K562 (cell line): ENCODE results near the gene PLGRKT. TPM values are rescaled to one million over a fixed set of nuclear protein-coding genes. Genes with fewer than 3 reads are reported as not detected.

Experiments used
- ARNT ChIP-seq, 2 experiments: fragments of 450-650 bp; IDR thresholded peaks; 2 replicates each; pipeline ENCODE4 v1.6.1; 2016; ENCODE audit warnings: mild to moderate bottlenecking in 1 of 2
- ELF4 ChIP-seq: fragments of 450-650 bp; formaldehyde crosslinking; IDR thresholded peaks from 2 replicates; pipeline ENCODE4 v1.4.0; 2022; ENCODE audit warnings: missing genetic modification characterization
- GABPB1 ChIP-seq: sonication (generic); formaldehyde crosslinking; IDR thresholded peaks from 2 replicates; pipeline ENCODE4 v1.8.0; 2022; ENCODE audit warnings: mild to moderate bottlenecking, missing genetic modification reagents
- MXI1 ChIP-seq: IDR thresholded peaks from 2 replicates; pipeline ENCODE4 v1.6.1; 2011; ENCODE audit warnings: low read depth, mild to moderate bottlenecking, improper control_type of control experiment, low read length
- MYC ChIP-seq, 2 experiments: fragments of 250-450 bp in 1 of 2; sonication (Bioruptor Pico) in 1 of 2; IDR thresholded peaks; 2 replicates each; pipeline versions ENCODE4 v1.5.1 to v1.6.1; 2012 to 2021; ENCODE audit warnings: low read depth in 2 of 2, borderline replicate concordance in 1 of 2, improper control_type of control experiment in 1 of 2, low read length in 1 of 2, mild to moderate bottlenecking in 1 of 2, moderate library complexity in 1 of 2
- NR2C1 ChIP-seq, 2 experiments: fragments of 450-650 bp; IDR thresholded peaks; 2 replicates each; pipeline ENCODE4 v1.6.1; 2017; ENCODE audit warnings: mild to moderate bottlenecking in 2 of 2, antibody characterized with exemption in 1 of 2, inconsistent platforms in 1 of 2, missing compliant biosample characterization in 1 of 2, missing genetic modification characterization in 1 of 2
- OTX1 ChIP-seq: fragments of 450-650 bp; formaldehyde crosslinking; IDR thresholded peaks from 2 replicates; pipeline ENCODE4 v1.4.0; 2022; ENCODE audit warnings: mild to moderate bottlenecking
- SRF ChIP-seq, 2 experiments: fragments of 250-450, 450-650 bp in 1 of 2; sonication (Bioruptor Pico) in 1 of 2; sonication (generic) in 1 of 2; formaldehyde crosslinking; IDR thresholded peaks; 2 replicates each; pipeline versions ENCODE4 v1.5.0 to v1.5.1; 2020 to 2022; ENCODE audit warnings: mild to moderate bottlenecking in 1 of 2, missing genetic modification reagents in 1 of 2
- U2AF1 ChIP-seq: fragments of 200-400 bp; formaldehyde crosslinking; optimal IDR thresholded peaks from 2 replicates; pipeline ENCODE3; 2017; ENCODE audit warnings: mild to moderate bottlenecking, low read depth, low read length, moderate library complexity
- XRCC3 ChIP-seq: fragments of 450-650 bp; IDR thresholded peaks from 2 replicates; pipeline ENCODE4 v1.6.1; 2017; ENCODE audit warnings: mild to moderate bottlenecking, moderate library complexity
- ZFP30 ChIP-seq: fragments of 250-450 bp; sonication (Bioruptor Pico); IDR thresholded peaks from 2 replicates; pipeline ENCODE4 v1.8.0; 2022; ENCODE audit warnings: moderate library complexity, mild to moderate bottlenecking, inconsistent platforms, borderline replicate concordance
- ZNF436 ChIP-seq: fragments of 250-450, 450-650 bp; sonication (Bioruptor Pico); formaldehyde crosslinking; IDR thresholded peaks from 2 replicates; pipeline ENCODE4 v1.7.0; 2020; ENCODE audit warnings: mild to moderate bottlenecking
- polyA plus RNA-seq, 8 experiments: library from polyadenylated mRNA; depleted of rRNA in 4 of 8; stranded (reverse) in 5 of 8; unstranded in 3 of 8; fragments of >200 nt; fragmentation: Nextera tagmentation in 2 of 8; fragmentation: Illumina TruSeq in 1 of 8; extraction: Ambion mirVana in 2 of 8; extraction: Trizol in 1 of 8; gene quantifications; 2 replicates each; pipeline versions ENCODE4 v1.2.1 to v1.2.3, GENCODE V29; 2011 to 2014; ENCODE audit warnings: inconsistent platforms in 1 of 8, missing spikeins in 1 of 8
- total RNA-seq, 7 experiments: library from RNA; depleted of rRNA in 6 of 7; stranded (reverse); fragments of >200 nt in 6 of 7; fragmentation: Illumina TruSeq in 2 of 7; extraction: Trizol in 2 of 7; gene quantifications; 2 replicates each; pipeline versions ENCODE4 v1.2.1 to v1.2.3, GENCODE V29; 2011 to 2021; ENCODE audit warnings: low replicate concordance in 1 of 7
- TF ChIP-seq, protein P1 (sequence below): fragments of 450-650 bp; IDR thresholded peaks from 2 replicates; pipeline ENCODE4 v1.6.1; 2017; ENCODE audit warnings: antibody characterized with exemption, mild to moderate bottlenecking
- TF ChIP-seq, protein P2 (sequence below), 3 experiments: fragments of 200-800 bp in 1 of 3; fragments of 250-450 bp in 1 of 3; fragments of 450-650 bp in 1 of 3; sonication (Bioruptor Pico) in 1 of 3; sonication (Bioruptor generic) in 1 of 3; formaldehyde crosslinking in 1 of 3; IDR thresholded peaks; 2 replicates each; pipeline versions ENCODE4 v1.6.1 to v1.8.0; 2016 to 2022; ENCODE audit warnings: mild to moderate bottlenecking in 2 of 3, missing genetic modification characterization in 2 of 3, missing compliant biosample characterization in 1 of 3, moderate library complexity in 1 of 3
- TF ChIP-seq, protein P3 (sequence below): fragments of 250-450 bp; sonication (Bioruptor Pico); IDR thresholded peaks from 2 replicates; pipeline ENCODE4 v1.5.0; 2021; ENCODE audit warnings: mild to moderate bottlenecking, borderline replicate concordance

PLGRKT gene
- total and polyA plus RNA-seq, 9 of the 15 experiments (the other 6 are each of a cell fraction or from before 2014, with no cell fraction given), result 4.7 to 13.8 (median 6.5) TPM

DNA sequence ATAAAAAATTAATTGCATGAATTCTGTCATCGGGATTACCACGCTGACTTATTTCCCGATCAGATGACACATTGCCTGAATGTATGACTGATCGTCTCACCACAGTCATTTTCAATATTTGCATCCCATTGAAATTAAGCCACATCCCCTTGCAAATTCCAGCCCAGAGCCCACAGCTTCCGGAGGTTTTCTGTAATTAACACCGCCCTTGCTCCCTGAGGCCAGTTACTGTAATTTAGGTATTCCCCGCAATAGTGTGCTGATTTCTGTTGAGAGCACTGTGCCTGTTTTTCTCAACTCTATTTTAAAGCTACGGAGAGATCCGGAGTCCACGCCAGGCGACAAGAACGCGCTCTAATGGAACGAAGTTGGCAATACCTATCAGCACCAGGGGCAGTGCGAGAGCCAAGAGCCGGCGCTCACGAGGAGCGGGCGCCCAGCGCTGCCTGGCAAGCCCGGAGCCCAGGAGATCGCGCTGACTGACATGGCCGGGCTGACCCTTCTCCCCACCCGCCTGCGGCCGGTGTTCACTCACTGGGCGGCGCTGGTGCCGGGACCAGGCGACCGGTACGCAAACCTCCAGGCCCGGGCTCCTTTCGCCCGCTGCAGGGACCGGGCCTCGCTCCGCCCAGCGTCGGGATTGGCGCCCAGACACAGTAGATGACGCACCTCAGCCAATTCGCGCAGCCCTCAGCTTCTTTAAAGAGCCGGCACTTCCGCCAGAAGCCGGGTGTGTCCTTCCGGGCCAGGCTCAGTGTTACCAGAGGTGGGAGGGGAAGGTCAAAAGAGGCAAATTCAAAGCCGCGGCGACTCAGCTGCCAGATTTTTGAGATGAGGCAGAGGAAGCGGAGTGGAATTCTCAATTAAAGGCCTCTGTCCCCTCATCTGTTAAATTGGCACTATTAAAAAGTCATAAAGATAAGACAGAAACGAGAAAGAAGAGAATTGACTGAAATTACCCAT, at the start of gene PLGRKT (continued):
- TF ChIP-seq ZFP30 (no peak), U2AF1 (no peak), SRF (CRISPR knock-in tag; IDR thresholded peaks at IDR 0.05) (no peak), XRCC3 (no peak), ZNF436 (CRISPR knock-in tag) (no peak), GABPB1 (CRISPR knock-in tag) (peak; percentile 68), OTX1 (CRISPR knock-in tag) (no peak), ARNT (IDR thresholded peaks at IDR 0.05) (no peak), ELF4 (CRISPR knock-in tag) (no peak), NR2C1 (IDR thresholded peaks at IDR 0.05) (peak; percentile 95), NR2C1 (tag; IDR thresholded peaks at IDR 0.05) (peak; percentile 93), MXI1 (no peak), MYC (IDR thresholded peaks at IDR 0.05; ENCODE audit: low read depth, low read length) (peak; percentile 44; the same call in 1 of the 2 replicates), MYC (CRISPR knock-in tag; IDR thresholded peaks at IDR 0.05; ENCODE audit: borderline replicate concordance, low read depth) (no peak)
- TF ChIP-seq, protein P1, sequence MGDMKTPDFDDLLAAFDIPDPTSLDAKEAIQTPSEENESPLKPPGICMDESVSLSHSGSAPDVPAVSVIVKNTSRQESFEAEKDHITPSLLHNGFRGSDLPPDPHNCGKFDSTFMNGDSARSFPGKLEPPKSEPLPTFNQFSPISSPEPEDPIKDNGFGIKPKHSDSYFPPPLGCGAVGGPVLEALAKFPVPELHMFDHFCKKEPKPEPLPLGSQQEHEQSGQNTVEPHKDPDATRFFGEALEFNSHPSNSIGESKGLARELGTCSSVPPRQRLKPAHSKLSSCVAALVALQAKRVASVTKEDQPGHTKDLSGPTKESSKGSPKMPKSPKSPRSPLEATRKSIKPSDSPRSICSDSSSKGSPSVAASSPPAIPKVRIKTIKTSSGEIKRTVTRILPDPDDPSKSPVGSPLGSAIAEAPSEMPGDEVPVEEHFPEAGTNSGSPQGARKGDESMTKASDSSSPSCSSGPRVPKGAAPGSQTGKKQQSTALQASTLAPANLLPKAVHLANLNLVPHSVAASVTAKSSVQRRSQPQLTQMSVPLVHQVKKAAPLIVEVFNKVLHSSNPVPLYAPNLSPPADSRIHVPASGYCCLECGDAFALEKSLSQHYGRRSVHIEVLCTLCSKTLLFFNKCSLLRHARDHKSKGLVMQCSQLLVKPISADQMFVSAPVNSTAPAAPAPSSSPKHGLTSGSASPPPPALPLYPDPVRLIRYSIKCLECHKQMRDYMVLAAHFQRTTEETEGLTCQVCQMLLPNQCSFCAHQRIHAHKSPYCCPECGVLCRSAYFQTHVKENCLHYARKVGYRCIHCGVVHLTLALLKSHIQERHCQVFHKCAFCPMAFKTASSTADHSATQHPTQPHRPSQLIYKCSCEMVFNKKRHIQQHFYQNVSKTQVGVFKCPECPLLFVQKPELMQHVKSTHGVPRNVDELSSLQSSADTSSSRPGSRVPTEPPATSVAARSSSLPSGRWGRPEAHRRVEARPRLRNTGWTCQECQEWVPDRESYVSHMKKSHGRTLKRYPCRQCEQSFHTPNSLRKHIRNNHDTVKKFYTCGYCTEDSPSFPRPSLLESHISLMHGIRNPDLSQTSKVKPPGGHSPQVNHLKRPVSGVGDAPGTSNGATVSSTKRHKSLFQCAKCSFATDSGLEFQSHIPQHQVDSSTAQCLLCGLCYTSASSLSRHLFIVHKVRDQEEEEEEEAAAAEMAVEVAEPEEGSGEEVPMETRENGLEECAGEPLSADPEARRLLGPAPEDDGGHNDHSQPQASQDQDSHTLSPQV, result no peak
- TF ChIP-seq, protein P2, sequence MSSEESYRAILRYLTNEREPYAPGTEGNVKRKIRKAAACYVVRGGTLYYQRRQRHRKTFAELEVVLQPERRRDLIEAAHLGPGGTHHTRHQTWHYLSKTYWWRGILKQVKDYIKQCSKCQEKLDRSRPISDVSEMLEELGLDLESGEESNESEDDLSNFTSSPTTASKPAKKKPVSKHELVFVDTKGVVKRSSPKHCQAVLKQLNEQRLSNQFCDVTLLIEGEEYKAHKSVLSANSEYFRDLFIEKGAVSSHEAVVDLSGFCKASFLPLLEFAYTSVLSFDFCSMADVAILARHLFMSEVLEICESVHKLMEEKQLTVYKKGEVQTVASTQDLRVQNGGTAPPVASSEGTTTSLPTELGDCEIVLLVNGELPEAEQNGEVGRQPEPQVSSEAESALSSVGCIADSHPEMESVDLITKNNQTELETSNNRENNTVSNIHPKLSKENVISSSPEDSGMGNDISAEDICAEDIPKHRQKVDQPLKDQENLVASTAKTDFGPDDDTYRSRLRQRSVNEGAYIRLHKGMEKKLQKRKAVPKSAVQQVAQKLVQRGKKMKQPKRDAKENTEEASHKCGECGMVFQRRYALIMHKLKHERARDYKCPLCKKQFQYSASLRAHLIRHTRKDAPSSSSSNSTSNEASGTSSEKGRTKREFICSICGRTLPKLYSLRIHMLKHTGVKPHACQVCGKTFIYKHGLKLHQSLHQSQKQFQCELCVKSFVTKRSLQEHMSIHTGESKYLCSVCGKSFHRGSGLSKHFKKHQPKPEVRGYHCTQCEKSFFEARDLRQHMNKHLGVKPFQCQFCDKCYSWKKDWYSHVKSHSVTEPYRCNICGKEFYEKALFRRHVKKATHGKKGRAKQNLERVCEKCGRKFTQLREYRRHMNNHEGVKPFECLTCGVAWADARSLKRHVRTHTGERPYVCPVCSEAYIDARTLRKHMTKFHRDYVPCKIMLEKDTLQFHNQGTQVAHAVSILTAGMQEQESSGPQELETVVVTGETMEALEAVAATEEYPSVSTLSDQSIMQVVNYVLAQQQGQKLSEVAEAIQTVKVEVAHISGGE (CRISPR knock-in tag; IDR thresholded peaks at IDR 0.05), result 0 out of 6 replicates have a peak, but pooled peaks of 1 of the 3 experiments have one; percentile 35
- TF ChIP-seq, protein P3, sequence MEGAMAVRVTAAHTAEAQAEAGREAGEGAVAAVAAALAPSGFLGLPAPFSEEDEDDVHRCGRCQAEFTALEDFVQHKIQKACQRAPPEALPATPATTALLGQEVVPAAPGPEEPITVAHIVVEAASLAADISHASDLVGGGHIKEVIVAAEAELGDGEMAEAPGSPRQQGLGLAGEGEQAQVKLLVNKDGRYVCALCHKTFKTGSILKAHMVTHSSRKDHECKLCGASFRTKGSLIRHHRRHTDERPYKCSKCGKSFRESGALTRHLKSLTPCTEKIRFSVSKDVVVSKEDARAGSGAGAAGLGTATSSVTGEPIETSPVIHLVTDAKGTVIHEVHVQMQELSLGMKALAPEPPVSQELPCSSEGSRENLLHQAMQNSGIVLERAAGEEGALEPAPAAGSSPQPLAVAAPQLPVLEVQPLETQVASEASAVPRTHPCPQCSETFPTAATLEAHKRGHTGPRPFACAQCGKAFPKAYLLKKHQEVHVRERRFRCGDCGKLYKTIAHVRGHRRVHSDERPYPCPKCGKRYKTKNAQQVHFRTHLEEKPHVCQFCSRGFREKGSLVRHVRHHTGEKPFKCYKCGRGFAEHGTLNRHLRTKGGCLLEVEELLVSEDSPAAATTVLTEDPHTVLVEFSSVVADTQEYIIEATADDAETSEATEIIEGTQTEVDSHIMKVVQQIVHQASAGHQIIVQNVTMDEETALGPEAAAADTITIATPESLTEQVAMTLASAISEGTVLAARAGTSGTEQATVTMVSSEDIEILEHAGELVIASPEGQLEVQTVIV (CRISPR knock-in tag), result no peak
